H1 (cell line): Measurements from ENCODE around the gene RAPH1. TPM values are rescaled to one million over a fixed set of nuclear protein-coding genes. Genes with fewer than 3 reads are reported as not detected.

Experiments
- CTCF ChIA-PET: fragments of 300-600 bp; sonication (Branson Sonifier 250); formaldehyde crosslinking; loops from one replicate; lab custom pipeline; 2021; ENCODE audit not compliant: partially characterized antibody; lab: Charles Lee
- POLR2A ChIA-PET: fragments of 300-600 bp; sonication (Branson Sonifier 250); formaldehyde crosslinking; loops from one replicate; lab custom pipeline; 2021; ENCODE audit warnings: inconsistent platforms; ENCODE audit not compliant: partially characterized antibody; lab: Charles Lee
- DNase-seq, 2 experiments: peaks; one replicate each; pipeline versions ENCODE4 v3.0.0 to v3.0.0-alpha.2; 2010 to 2022; ENCODE audit warnings: low spot score in 2 of 2, low read depth in 1 of 2, mixed read lengths in 1 of 2
- FAIRE-seq: peaks from 2 replicates; lab custom pipeline; 2011; peaks lifted over from hg19 to GRCh38; lab: Jason Lieb, UNC
- H2AFZ ChIP-seq: 2 replicates; pipeline ENCODE4 v1.8.1; 2012; ENCODE audit warnings: low read length, inconsistent platforms
- H2AK5ac ChIP-seq: 2 replicates; pipeline ENCODE4 v1.6.1; 2013; ENCODE audit warnings: low read depth, low read length
- H2BK120ac ChIP-seq: replicated peaks from 2 replicates; pipeline ENCODE3; 2013; ENCODE audit warnings: low read depth, low read length, inconsistent platforms
- H2BK12ac ChIP-seq: 2 replicates; pipeline ENCODE4 v1.6.1; 2013; ENCODE audit warnings: low read depth, low read length
- H2BK15ac ChIP-seq: 2 replicates; pipeline ENCODE4 v1.6.1; 2013; ENCODE audit warnings: low read length
- H2BK20ac ChIP-seq: 2 replicates; pipeline ENCODE4 v1.6.1; 2013; ENCODE audit warnings: low read length
- H2BK5ac ChIP-seq: 2 replicates; pipeline ENCODE4 v1.6.1; 2013; ENCODE audit warnings: low read depth, low read length
- H3K14ac ChIP-seq: 2 replicates; pipeline ENCODE4 v1.6.1; 2013; ENCODE audit warnings: inconsistent platforms; ENCODE audit not compliant: insufficient read length
- H3K18ac ChIP-seq: 2 replicates; pipeline ENCODE4 v1.6.1; 2013; ENCODE audit warnings: low read length; ENCODE audit errors: extremely low read depth
- H3K23ac ChIP-seq: 2 replicates; pipeline ENCODE4 v1.6.1; 2013; ENCODE audit warnings: inconsistent platforms; ENCODE audit not compliant: insufficient read length
- H3K23me2 ChIP-seq: 2 replicates; pipeline ENCODE4 v1.6.1; 2013; ENCODE audit warnings: low read depth, low read length
- H3K27ac ChIP-seq: 2 replicates; pipeline ENCODE4 v1.6.1; 2011; ENCODE audit warnings: low read depth, low read length, inconsistent platforms
- H3K27me3 ChIP-seq, 4 experiments: replicated peaks in 1 of 4; 1 replicate in 1 of 4; 2 replicates in 3 of 4; pipeline versions ENCODE4 v1.6.1 to v1.8.1; 2011 to 2013; ENCODE audit warnings: low read length in 3 of 4, mild to moderate bottlenecking in 3 of 4, inconsistent platforms in 2 of 4, mixed read lengths in 2 of 4, moderate library complexity in 1 of 4; ENCODE audit not compliant: control insufficient read depth in 3 of 4, insufficient read depth in 3 of 4; ENCODE audit errors: extremely low read depth in 1 of 4
- H3K36me3 ChIP-seq, 4 experiments: 2 replicates each; pipeline versions ENCODE4 v1.6.1 to v1.8.1; 2011 to 2013; ENCODE audit warnings: mild to moderate bottlenecking in 4 of 4, low read length in 3 of 4, moderate library complexity in 2 of 4, control low read depth in 1 of 4, inconsistent platforms in 1 of 4; ENCODE audit not compliant: insufficient read depth in 4 of 4, control insufficient read depth in 2 of 4
- H3K4ac ChIP-seq: replicated peaks from 2 replicates; pipeline ENCODE3; 2013; ENCODE audit warnings: low read length, low read depth, mixed read lengths, inconsistent platforms; ENCODE audit not compliant: insufficient read length
- H3K4me1 ChIP-seq, 4 experiments: replicated peaks in 1 of 4; 1 replicate in 1 of 4; 2 replicates in 3 of 4; pipeline versions ENCODE4 v1.6.1 to v1.8.1; 2011 to 2013; ENCODE audit warnings: low read length in 3 of 4, inconsistent platforms in 2 of 4, mixed read lengths in 1 of 4; ENCODE audit not compliant: insufficient read depth in 4 of 4, control insufficient read depth in 3 of 4
- H3K4me2 ChIP-seq, 2 experiments: 2 replicates each; pipeline versions ENCODE4 v1.6.1 to v1.8.1; 2011 to 2013; ENCODE audit warnings: low read depth in 2 of 2, low read length in 2 of 2, control low read depth in 1 of 2, inconsistent platforms in 1 of 2, mild to moderate bottlenecking in 1 of 2; ENCODE audit not compliant: insufficient read depth in 1 of 2
- H3K4me3 ChIP-seq, 4 experiments: fragments of 200-600, 300-600 bp in 1 of 4; sonication (generic), shearing (Covaris generic), sonication (Bioruptor Twin) in 1 of 4; 2 replicates each; pipeline versions ENCODE4 v1.5.1 to v1.8.1; 2011 to 2016; ENCODE audit warnings: low read length in 4 of 4, low read depth in 3 of 4, control low read depth in 2 of 4, inconsistent platforms in 2 of 4, mild to moderate bottlenecking in 2 of 4, mixed read lengths in 1 of 4, moderate library complexity in 1 of 4; ENCODE audit not compliant: insufficient read depth in 2 of 4; ENCODE audit errors: extremely low read depth in 1 of 4
- H3K56ac ChIP-seq: replicated peaks from 2 replicates; pipeline ENCODE3; 2013; ENCODE audit warnings: low read depth, mild to moderate bottlenecking, mixed read lengths, low read length, inconsistent platforms; ENCODE audit not compliant: insufficient read length
- H3K79me1 ChIP-seq: 2 replicates; pipeline ENCODE4 v1.6.1; 2013; ENCODE audit warnings: low read depth, low read length, control low read depth
- H3K79me2 ChIP-seq, 2 experiments: 2 replicates each; pipeline versions ENCODE4 v1.6.1 to v1.8.1; 2012 to 2013; ENCODE audit warnings: low read length in 2 of 2, mild to moderate bottlenecking in 2 of 2, inconsistent platforms in 1 of 2; ENCODE audit not compliant: insufficient read depth in 2 of 2, control insufficient read depth in 1 of 2
- H3K9ac ChIP-seq, 4 experiments: replicated peaks in 1 of 4; 1 replicate in 1 of 4; 2 replicates in 3 of 4; pipeline versions ENCODE4 v1.6.1 to v1.8.1; 2011 to 2013; ENCODE audit warnings: low read depth in 3 of 4, low read length in 3 of 4, control low read depth in 2 of 4, mild to moderate bottlenecking in 2 of 4, moderate library complexity in 2 of 4, inconsistent platforms in 1 of 4; ENCODE audit errors: extremely low read depth in 1 of 4
- H3K9me3 ChIP-seq, 2 experiments: 2 replicates each; pipeline versions ENCODE4 v1.6.1 to v1.8.1; 2012 to 2013; ENCODE audit warnings: mild to moderate bottlenecking in 2 of 2, moderate library complexity in 2 of 2, control low read depth in 1 of 2, inconsistent platforms in 1 of 2, low read depth in 1 of 2, low read length in 1 of 2, mixed read lengths in 1 of 2; ENCODE audit not compliant: insufficient read depth in 2 of 2
- H4K20me1 ChIP-seq, 2 experiments: replicated peaks in 1 of 2; 2 replicates each; pipeline versions ENCODE3 to v1.8.1; 2011 to 2013; ENCODE audit warnings: inconsistent platforms in 2 of 2, low read length in 2 of 2, mild to moderate bottlenecking in 1 of 2; ENCODE audit not compliant: insufficient read depth in 2 of 2, control insufficient read depth in 1 of 2
- H4K5ac ChIP-seq: 2 replicates; pipeline ENCODE4 v1.6.1; 2013; ENCODE audit warnings: low read length, low read depth, mixed read lengths, inconsistent platforms; ENCODE audit not compliant: insufficient read length
- H4K8ac ChIP-seq: 2 replicates; pipeline ENCODE4 v1.8.0; 2013; ENCODE audit warnings: mild to moderate bottlenecking, moderate library complexity, low read length, inconsistent platforms; ENCODE audit not compliant: insufficient read depth; ENCODE audit errors: extremely low read depth
- H4K91ac ChIP-seq: replicated peaks from 2 replicates; pipeline ENCODE3; 2013; ENCODE audit warnings: low read length, mixed read lengths, inconsistent platforms; ENCODE audit not compliant: insufficient read length
- CEBPB ChIP-seq: IDR thresholded peaks from 2 replicates; pipeline ENCODE4 v1.6.1; 2012; ENCODE audit warnings: low read depth, low read length
- TBP ChIP-seq: IDR thresholded peaks from 2 replicates; pipeline ENCODE4 v1.6.1; 2011; ENCODE audit warnings: low read depth, low read length, improper control_type of control experiment
- WGBS, 2 experiments: shearing (Covaris generic) in 1 of 2; methylation state at CpG; one replicate each; pipeline versions ENCODE4 v1.1.6 to v1.1.7; 2013 to 2015; ENCODE audit warnings: low lambda C conversion rate in 2 of 2, mixed read lengths in 2 of 2, inconsistent platforms in 1 of 2, low coverage in 1 of 2, missing lambda C conversion rate in 1 of 2; ENCODE audit not compliant: insufficient replicate concordance in 2 of 2, insufficient coverage in 1 of 2, insufficient read length in 1 of 2; ENCODE audit errors: extremely low coverage in 1 of 2, missing lambda C conversion rate in 1 of 2; 5-methylcytosine and 5-hydroxymethylcytosine counted together
- polyA plus RNA-seq, 7 experiments: library from polyadenylated mRNA; depleted of rRNA in 3 of 7; stranded (reverse) in 5 of 7; unstranded in 2 of 7; fragments of >200 nt in 5 of 7; fragments of 200-250 nt in 2 of 7; gene quantifications; 1 replicate in 5 of 7; 2 replicates in 1 of 7; 4 replicates in 1 of 7; pipeline versions ENCODE4 v1.2.1 to v1.2.3, GENCODE V29; 2011 to 2013; ENCODE audit warnings: missing spikeins in 2 of 7, mixed read lengths in 2 of 7
- total RNA-seq: library from RNA; stranded (reverse); fragmentation: NEBNext Ultra II Directional; extraction: Animal tissue kit (Norgen Biotek cat#: 25700); gene quantifications from 2 replicates; pipeline ENCODE4 v1.2.1, GENCODE V29; 2021

Gene RAPH1
- total and polyA plus RNA-seq, 2 of the 8 experiments (the other 6 are each of a cell fraction or from before 2014, with no cell fraction given): 3.8 to 27.4 TPM

DNA sequence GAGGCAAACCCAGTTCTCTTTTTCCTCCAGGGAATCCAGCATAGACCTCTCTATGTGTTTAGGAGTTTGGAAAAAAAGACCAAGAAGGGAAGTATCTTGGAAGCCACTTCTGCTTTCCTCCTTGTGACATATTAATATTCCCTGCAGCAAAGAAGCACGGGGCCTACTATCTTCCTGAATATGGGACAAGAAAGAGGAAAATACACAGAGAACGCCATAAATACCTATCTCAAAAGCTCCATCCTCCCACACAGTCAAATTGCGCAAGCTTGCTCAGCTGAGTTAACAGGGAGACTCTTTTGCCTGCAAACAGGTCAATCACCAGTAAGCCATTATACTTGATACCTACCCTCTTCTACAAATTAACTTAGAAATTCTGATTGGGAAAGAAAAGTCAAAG, 16.7 kb upstream of the RAPH1 start:
- CTCF ChIA-PET: no interaction called here
- Histone ChIP-seq H2BK15ac (no peak overlapping the region), H2AFZ (peak overlapping the region; percentile 64; the same call in 1 of the 2 replicates), H2BK12ac (no peak overlapping the region), H3K56ac (no peak overlapping the region), H3K23ac (no peak overlapping the region), H2BK120ac (no peak overlapping the region), H3K4me1 (peaks cover 0 to 3% (median 0%) of the 10 kb centered on the region in 4 experiments; a peak in 2 of 7 replicates), H3K9ac (no peak overlapping the region), H4K8ac (no peak overlapping the region), H4K5ac (no peak overlapping the region), H3K36me3 (no peaks in the 10 kb centered on the region), H4K20me1 (no peaks in the 10 kb centered on the region), H3K23me2 (no peaks in the 10 kb centered on the region), H3K4me2 (no peak overlapping the region), H3K9me3 (no peaks in the 10 kb centered on the region), H3K4me3 (no peak overlapping the region), H3K27me3 (no peaks in the 10 kb centered on the region), H3K14ac (no peak overlapping the region), H3K27ac (no peak overlapping the region), H3K79me2 (no peaks in the 10 kb centered on the region), H2BK5ac (no peak overlapping the region), H3K18ac (no peak overlapping the region), H3K79me1 (no peaks in the 10 kb centered on the region), H3K4ac (no peak overlapping the region), H4K91ac (no peak overlapping the region)
- no peak for DNase-seq
- 74% methylated on average over 3 of the region's 3 CpGs; no CpG with 5 or more reads in 1 of the 2 experiments for WGBS, 2 experiments
- no peak for FAIRE-seq
- TF ChIP-seq CEBPB (peak; percentile 95), TBP (no peak)
- TF ChIP-seq, all 59 proteins: peak for 1
- Histone ChIP-seq H2BK20ac (no peak overlapping the region), H2AK5ac (no peak overlapping the region)
- POLR2A ChIA-PET: no interaction called here
